ENCODE results near the gene RMND5A.
A peak's percentile ranks its signal among the peaks of the same experiment; 100 is the strongest.
"Not testable (repeated sequence)": the region's sequence is repeated elsewhere in the genome, so short reads cannot be mapped to it uniquely, and the experiment has no call there.

Gene RMND5A

GRCh38 chr2:86719637-86720539, at the start of gene RMND5A:
RMND5A (plus strand) TSS chr2:86720291; CDS start chr2:86720668, 377 bp downstream.
- DNase-seq, result peak; percentile 77

GRCh38 chr2:86671337-86671981, 48.6 kb upstream of the RMND5A start:
- no peak for DNase-seq

GRCh38 chr2:86672027-86672545, 48.0 kb upstream of the RMND5A start:
- no peak for DNase-seq

GRCh38 chr2:86673011-86673410, 47.1 kb upstream of the RMND5A start:
- DNase-seq, result no peak

GRCh38 chr2:86673986-86674670, 46.0 kb upstream of the RMND5A start:
- no peak for DNase-seq

- no peak for DNase-seq
These were observed 45.0 kb upstream of the RMND5A start for GRCh38 chr2:86675104-86675503.

GRCh38 chr2:86675511-86676015, 44.5 kb upstream of the RMND5A start:
- DNase-seq, result no peak

GRCh38 chr2:86677816-86678215, 42.3 kb upstream of the RMND5A start:
- DNase-seq, result no peak

- no peak for DNase-seq
These were observed 41.1 kb upstream of the RMND5A start for GRCh38 chr2:86679036-86679435.

- DNase-seq, result no peak
These were observed 34.7 kb upstream of the RMND5A start for GRCh38 chr2:86685351-86685750.

GRCh38 chr2:86686460-86686859, 33.6 kb upstream of the RMND5A start:
- no peak for DNase-seq

GRCh38 chr2:86686905-86687304, 33.2 kb upstream of the RMND5A start:
- no peak for DNase-seq

- DNase-seq, result no peak
These were observed 24.9 kb upstream of the RMND5A start for GRCh38 chr2:86695053-86695691.

- DNase-seq, result no peak
These were observed 22.5 kb upstream of the RMND5A start for GRCh38 chr2:86697551-86698104.

- no peak for DNase-seq
These were observed 19.4 kb upstream of the RMND5A start for GRCh38 chr2:86700690-86701089.

GRCh38 chr2:86703704-86704361, 16.3 kb upstream of the RMND5A start:
- DNase-seq, result peak; percentile 40

- DNase-seq, result no peak
These were observed 15.6 kb upstream of the RMND5A start for GRCh38 chr2:86704459-86704971.

- DNase-seq, result no peak
These were observed 13.9 kb upstream of the RMND5A start for GRCh38 chr2:86706220-86706619.

- DNase-seq, result no peak
These were observed 13.2 kb upstream of the RMND5A start for GRCh38 chr2:86706935-86707334.

- DNase-seq, result not testable (repeated sequence)
These were observed 12.0 kb upstream of the RMND5A start for GRCh38 chr2:86708126-86708525.

GRCh38 chr2:86714579-86715173, 5.4 kb upstream of the RMND5A start:
- not testable (repeated sequence) for DNase-seq

Measured in NCI-H1092 (cell line).